MM.1S (cell line): Measurements from ENCODE around the gene CBFA2T2.
"Not testable (repeated sequence)": the region's sequence is repeated elsewhere in the genome, so short reads cannot be mapped to it uniquely, and the experiment has no call there.

Experiments used
- DNase-seq: peaks from one replicate; pipeline ENCODE4 v3.0.0-alpha.2; 2015
- H2AFZ ChIP-seq: fragments of 300-600 bp; sonication (generic); 2 replicates; pipeline ENCODE4 v1.6.0; 2016; ENCODE audit warnings: antibody characterized with exemption, low read length
- H3F3A ChIP-seq: fragments of 300-600 bp; sonication (generic); 2 replicates; pipeline ENCODE4 v1.6.1; 2016; ENCODE audit warnings: mild to moderate bottlenecking, antibody characterized with exemption, low read length, moderate library complexity, mixed read lengths; ENCODE audit not compliant: insufficient read depth
- H3K27ac ChIP-seq: fragments of 300-600 bp; sonication (generic); 2 replicates; pipeline ENCODE4 v1.5.1; 2016; ENCODE audit warnings: mild to moderate bottlenecking, low read length
- H3K27me3 ChIP-seq: fragments of 300-600 bp; sonication (generic); replicated peaks from 2 replicates; pipeline ENCODE4 v1.6.0; 2016; ENCODE audit warnings: low read length; ENCODE audit not compliant: insufficient read depth
- H3K36me3 ChIP-seq: fragments of 300-600 bp; sonication (generic); replicated peaks from 2 replicates; pipeline ENCODE4 v1.6.1; 2016; ENCODE audit warnings: mild to moderate bottlenecking, low read length, mixed read lengths; ENCODE audit not compliant: insufficient read depth
- H3K4me1 ChIP-seq: fragments of 300-600 bp; sonication (generic); 2 replicates; pipeline ENCODE4 v1.6.1; 2016; ENCODE audit warnings: low read length, mixed read lengths
- H3K4me2 ChIP-seq: fragments of 300-600 bp; sonication (generic); 2 replicates; pipeline ENCODE4 v1.6.0; 2016; ENCODE audit warnings: low read depth, low read length
- H3K4me3 ChIP-seq: fragments of 300-600 bp; sonication (generic); 2 replicates; pipeline ENCODE4 v1.5.1; 2016; ENCODE audit warnings: low read length, mixed read lengths
- H3K79me2 ChIP-seq: fragments of 300-600 bp; sonication (generic); 2 replicates; pipeline ENCODE4 v1.6.1; 2016; ENCODE audit warnings: mixed run types, low read length, mixed read lengths
- H3K9ac ChIP-seq: fragments of 300-600 bp; sonication (generic); 2 replicates; pipeline ENCODE4 v1.6.1; 2016; ENCODE audit warnings: low read length, mixed read lengths
- H3K9me2 ChIP-seq: fragments of 300-600 bp; sonication (generic); replicated peaks from 2 replicates; pipeline ENCODE4 v1.6.1; 2016; ENCODE audit warnings: mild to moderate bottlenecking, low read length, mixed read lengths; ENCODE audit not compliant: insufficient read depth
- H3K9me3 ChIP-seq: fragments of 300-600 bp; sonication (generic); replicated peaks from 2 replicates; pipeline ENCODE4 v1.6.1; 2016; ENCODE audit warnings: mild to moderate bottlenecking, low read length, mixed read lengths; ENCODE audit not compliant: insufficient read depth
- H4K20me1 ChIP-seq: fragments of 300-600 bp; sonication (generic); 2 replicates; pipeline ENCODE4 v1.6.1; 2016; ENCODE audit warnings: mild to moderate bottlenecking, low read length, moderate library complexity, mixed read lengths; ENCODE audit not compliant: insufficient read depth
- CTCF ChIP-seq: fragments of 300-600 bp; sonication (generic); IDR thresholded peaks from 2 replicates; pipeline ENCODE4 v1.5.1; 2016; ENCODE audit warnings: antibody characterized with exemption, low read length, mixed read lengths
- EZH2 ChIP-seq: fragments of 300-600 bp; sonication (generic); optimal IDR thresholded peaks from 2 replicates; pipeline ENCODE3; 2017; ENCODE audit warnings: low read depth, mild to moderate bottlenecking, antibody characterized with exemption, low read length, mixed read lengths
- EZH2phosphoT487 ChIP-seq: fragments of 300-600 bp; sonication (generic); IDR thresholded peaks from 2 replicates; pipeline ENCODE4 v1.6.1; 2018; ENCODE audit warnings: antibody characterized with exemption, low read length

CBFA2T2 gene

GRCh38 chr20:33460711-33461110 lies 29.2 kb upstream of the CBFA2T2 start:
- Histone ChIP-seq H3K27ac (no peak overlapping the region), H2AFZ (no peak overlapping the region), H3K79me2 (no peaks in the 10 kb centered on the region), H4K20me1 (no peaks in the 10 kb centered on the region), H3K27me3 (no peaks in the 10 kb centered on the region), H3K36me3 (no peaks in the 10 kb centered on the region), H3K9me3 (no peaks in the 10 kb centered on the region), H3F3A (no peaks in the 10 kb centered on the region), H3K9ac (no peak overlapping the region), H3K4me1 (no peaks in the 10 kb centered on the region), H3K4me2 (no peak overlapping the region), H3K4me3 (no peak overlapping the region), H3K9me2 (no peaks in the 10 kb centered on the region)
- no peak for DNase-seq
- TF ChIP-seq EZH2phosphoT487 = no peak
- TF ChIP-seq EZH2 = no peak
- TF ChIP-seq CTCF = no peak

GRCh38 chr20:33463332-33464101 lies 26.4 kb upstream of the CBFA2T2 start:
- Histone ChIP-seq H3K36me3 (no peaks in the 10 kb centered on the region), H3K9ac (no peak overlapping the region)

GRCh38 chr20:33464759-33465158 lies 25.1 kb upstream of the CBFA2T2 start:
- H3K9me2 ChIP-seq, H3K4me3 ChIP-seq, H3K27me3 ChIP-seq, H3K36me3 ChIP-seq, DNase-seq, H3K4me1 ChIP-seq, H3F3A ChIP-seq, H2AFZ ChIP-seq, H3K9ac ChIP-seq, H3K27ac ChIP-seq, H3K9me3 ChIP-seq, H3K79me2 ChIP-seq, H4K20me1 ChIP-seq, H3K4me2 ChIP-seq: not testable (repeated sequence)

More at GRCh38 chr20:33463332-33464101, 26.4 kb upstream of the CBFA2T2 start:
- H3K4me3 ChIP-seq = no peak overlapping the region
- no peak overlapping the region for H2AFZ ChIP-seq
- H3K4me2 ChIP-seq = no peak overlapping the region
- no peaks in the 10 kb centered on the region for H3K79me2 ChIP-seq
- no peaks in the 10 kb centered on the region for H3K9me2 ChIP-seq
- no peak for DNase-seq
- no peaks in the 10 kb centered on the region for H3K27me3 ChIP-seq
- H3F3A ChIP-seq = no peaks in the 10 kb centered on the region
- H3K4me1 ChIP-seq = no peaks in the 10 kb centered on the region
- H3K27ac ChIP-seq = no peak overlapping the region
- TF ChIP-seq EZH2 (no peak), CTCF (no peak), EZH2phosphoT487 (no peak)
- H4K20me1 ChIP-seq = no peaks in the 10 kb centered on the region
- no peaks in the 10 kb centered on the region for H3K9me3 ChIP-seq

- H3K79me2 ChIP-seq = no peaks in the 10 kb centered on the region
- H3K27ac ChIP-seq = no peak overlapping the region
- H4K20me1 ChIP-seq = no peaks in the 10 kb centered on the region
- no peaks in the 10 kb centered on the region for H3K9me2 ChIP-seq
- no peak overlapping the region for H3K9ac ChIP-seq
- H3F3A ChIP-seq = no peaks in the 10 kb centered on the region
- H3K4me3 ChIP-seq = no peak overlapping the region
- TF ChIP-seq EZH2 = no peak
- no peak for TF ChIP-seq CTCF
- TF ChIP-seq EZH2phosphoT487 = no peak
- DNase-seq = no peak
- H3K4me2 ChIP-seq = no peak overlapping the region
- H3K27me3 ChIP-seq = no peaks in the 10 kb centered on the region
- H3K36me3 ChIP-seq = no peaks in the 10 kb centered on the region
- no peaks in the 10 kb centered on the region for H3K9me3 ChIP-seq
- no peak overlapping the region for H2AFZ ChIP-seq
- H3K4me1 ChIP-seq = no peaks in the 10 kb centered on the region
Observed at GRCh38 chr20:33465481-33466302, 24.2 kb upstream of the CBFA2T2 start.
